HepG2 (cell line): Measurements from ENCODE around the gene INTS15. TPM values are rescaled to one million over a fixed set of nuclear protein-coding genes. Genes with fewer than 3 reads are reported as not detected.

Experiments used
- ATF2 ChIP-seq: sonication (generic); formaldehyde crosslinking; IDR thresholded peaks from 2 replicates; pipeline ENCODE4 v1.4.0; 2020; ENCODE audit warnings: missing genetic modification reagents
- ERF ChIP-seq: IDR thresholded peaks from 2 replicates; pipeline ENCODE4 v1.6.1; 2018; ENCODE audit warnings: missing biosample characterization, missing genetic modification reagents
- IRX3 ChIP-seq: sonication (generic); formaldehyde crosslinking; IDR thresholded peaks from 2 replicates; pipeline ENCODE4 v1.8.1; 2023; ENCODE audit warnings: mild to moderate bottlenecking, low read depth, missing genetic modification reagents, borderline replicate concordance
- NR2C2 ChIP-seq: sonication (generic); formaldehyde crosslinking; IDR thresholded peaks from 2 replicates; pipeline ENCODE4 v1.4.0; 2020; ENCODE audit warnings: missing genetic modification reagents, mild to moderate bottlenecking, moderate library complexity, borderline replicate concordance
- POLR2AphosphoS5 ChIP-seq: IDR thresholded peaks from 2 replicates; pipeline ENCODE4 v1.6.1; 2012; ENCODE audit warnings: low read depth, low read length
- RXRB ChIP-seq: IDR thresholded peaks from 2 replicates; pipeline ENCODE4 v1.6.1; 2016; ENCODE audit warnings: borderline replicate concordance, missing genetic modification reagents, missing compliant biosample characterization
- SMC3 ChIP-seq: IDR thresholded peaks from 2 replicates; pipeline ENCODE4 v1.6.1; 2011; ENCODE audit warnings: low read length, improper control_type of control experiment
- STAT6 ChIP-seq: sonication (generic); formaldehyde crosslinking; IDR thresholded peaks from 2 replicates; pipeline ENCODE4 v1.4.0; 2020; ENCODE audit warnings: missing genetic modification reagents, mild to moderate bottlenecking, borderline replicate concordance
- ZBTB46 ChIP-seq: sonication (generic); formaldehyde crosslinking; IDR thresholded peaks from 2 replicates; pipeline ENCODE4 v1.4.0; 2020; ENCODE audit warnings: mild to moderate bottlenecking, missing genetic modification reagents, borderline replicate concordance
- ZBTB49 ChIP-seq: sonication (generic); formaldehyde crosslinking; IDR thresholded peaks from 2 replicates; pipeline ENCODE4 v1.4.0; 2020; ENCODE audit warnings: missing genetic modification reagents, borderline replicate concordance
- ZFP82 ChIP-seq: sonication (generic); formaldehyde crosslinking; IDR thresholded peaks from 2 replicates; pipeline ENCODE4 v1.5.1; 2020; ENCODE audit warnings: mild to moderate bottlenecking, missing genetic modification reagents, borderline replicate concordance
- ZFP90 ChIP-seq: sonication (generic); formaldehyde crosslinking; IDR thresholded peaks from 2 replicates; pipeline ENCODE4 v1.8.0; 2022; ENCODE audit warnings: missing genetic modification reagents, mild to moderate bottlenecking, inconsistent platforms, borderline replicate concordance
- ZNF207 ChIP-seq: fragments of 450-650 bp; IDR thresholded peaks from 2 replicates; pipeline ENCODE4 v1.6.1; 2016; ENCODE audit warnings: antibody characterized with exemption, borderline replicate concordance
- ZNF224 ChIP-seq: sonication (generic); formaldehyde crosslinking; IDR thresholded peaks from 2 replicates; pipeline ENCODE4 v1.5.0; 2020; ENCODE audit warnings: mild to moderate bottlenecking, missing genetic modification reagents
- ZNF382 ChIP-seq: sonication (generic); formaldehyde crosslinking; IDR thresholded peaks from 2 replicates; pipeline ENCODE4 v1.5.0; 2020; ENCODE audit warnings: missing genetic modification reagents, mild to moderate bottlenecking, borderline replicate concordance
- ZNF441 ChIP-seq: sonication (generic); formaldehyde crosslinking; IDR thresholded peaks from 2 replicates; pipeline ENCODE4 v1.7.0; 2021; ENCODE audit warnings: missing genetic modification reagents, borderline replicate concordance
- ZNF605 ChIP-seq: sonication (generic); formaldehyde crosslinking; IDR thresholded peaks from 2 replicates; pipeline ENCODE4 v1.8.0; 2022; ENCODE audit warnings: mild to moderate bottlenecking, missing genetic modification reagents
- ZNF790 ChIP-seq: sonication (generic); formaldehyde crosslinking; IDR thresholded peaks from 2 replicates; pipeline ENCODE4 v1.8.0; 2022; ENCODE audit warnings: missing genetic modification reagents, mild to moderate bottlenecking, borderline replicate concordance
- polyA plus RNA-seq, 8 experiments: library from polyadenylated mRNA; depleted of rRNA in 3 of 8; stranded (reverse) in 7 of 8; unstranded in 1 of 8; fragments of >200 nt; fragmentation: Illumina TruSeq in 4 of 8; extraction: Trizol in 4 of 8; gene quantifications; 2 replicates each; pipeline versions ENCODE4 v1.2.1 to v1.2.3, GENCODE V29; 2011 to 2016; ENCODE audit warnings: low read depth in 4 of 8, missing spikeins in 1 of 8, mixed read lengths in 1 of 8; ENCODE audit not compliant: insufficient read depth in 1 of 8
- total RNA-seq, 5 experiments: library from RNA; depleted of rRNA; stranded (reverse); fragments of >200 nt; fragmentation: Illumina TruSeq; extraction: Trizol; gene quantifications; 2 replicates each; pipeline ENCODE4 v1.2.3, GENCODE V29; 2016; ENCODE audit warnings: low read depth in 1 of 5

INTS15 gene
- total and polyA plus RNA-seq, 2 of the 13 experiments (the other 11 are each of a cell fraction or from before 2014, with no cell fraction given): 16.3 to 25.7 TPM

GRCh38 chr7:6588566-6588965, 1.3 kb upstream of the INTS15 start (continued):
- TF ChIP-seq IRX3 (CRISPR knock-in tag) (no peak), NR2C2 (no peak), ZNF790 (no peak), ZBTB49 (no peak), ZNF605 (CRISPR knock-in tag) (no peak), POLR2AphosphoS5 (no peak), ERF (CRISPR knock-in tag) (no peak), ATF2 (CRISPR knock-in tag) (no peak), ZFP90 (CRISPR knock-in tag) (no peak), ZNF441 (CRISPR knock-in tag) (peak; percentile 97), ZFP82 (no peak), SMC3 (no peak), ZNF224 (no peak), RXRB (CRISPR knock-in tag) (peak; percentile 39; the same call in 1 of the 2 replicates), STAT6 (no peak), ZBTB46 (CRISPR knock-in tag) (no peak), ZNF207 (no peak), ZNF382 (CRISPR knock-in tag) (no peak)
